Endothelial cell of umbilical vein (primary cell): ENCODE data around the gene MYLK2. TPM values are rescaled to one million over a fixed set of nuclear protein-coding genes. Genes with fewer than 3 reads are reported as not detected.

Source experiments
- BruUV-seq: library from RNA; stranded (reverse); fragments of 400-500 nt; replicated peaks from 2 replicates; lab custom pipeline; 2021; lab: Mats Ljungman, UMichigan
- CTCF ChIA-PET: fragments of 300-600, 350-600 bp; sonication (Branson Sonifier 250); formaldehyde crosslinking; loops from one replicate; lab custom pipeline; 2021; ENCODE audit warnings: antibody characterized with exemption, inconsistent platforms; lab: Charles Lee
- POLR2A ChIA-PET: fragments of 300-600, 350-600 bp; sonication (Branson Sonifier 250); formaldehyde crosslinking; loops from one replicate; lab custom pipeline; 2021; ENCODE audit warnings: antibody characterized with exemption, inconsistent platforms; lab: Charles Lee
- DNase-seq: peaks from one replicate; pipeline ENCODE4 v3.0.0-alpha.2; 2011; ENCODE audit warnings: low read depth, low spot score
- FAIRE-seq: peaks from 2 replicates; lab custom pipeline; 2011; peaks lifted over from hg19 to GRCh38; lab: Jason Lieb, UNC
- H2AFZ ChIP-seq: 2 replicates; pipeline ENCODE4 v1.6.0; 2012; ENCODE audit warnings: low read depth, low read length, control low read depth, inconsistent platforms
- H3K27ac ChIP-seq: 2 replicates; pipeline ENCODE4 v1.5.1; 2011; ENCODE audit warnings: low read depth, mild to moderate bottlenecking, control low read depth, low read length, moderate library complexity; ENCODE audit not compliant: insufficient read depth
- H3K27me3 ChIP-seq, 2 experiments: 2 replicates each; pipeline versions ENCODE4 v1.6.0 to v1.6.1; 2011; ENCODE audit warnings: low read length in 2 of 2, mixed read lengths in 1 of 2; ENCODE audit not compliant: control insufficient read depth in 2 of 2, insufficient read depth in 2 of 2
- H3K36me3 ChIP-seq, 2 experiments: 2 replicates in 1 of 2; 3 replicates in 1 of 2; pipeline ENCODE4 v1.5.1; 2011; ENCODE audit warnings: low read length in 2 of 2, mild to moderate bottlenecking in 1 of 2, moderate library complexity in 1 of 2; ENCODE audit not compliant: control insufficient read depth in 2 of 2, insufficient read depth in 2 of 2; ENCODE audit errors: extremely low read depth in 1 of 2
- H3K4me1 ChIP-seq: 3 replicates; pipeline ENCODE4 v1.5.1; 2011; ENCODE audit warnings: mild to moderate bottlenecking, low read length; ENCODE audit not compliant: control insufficient read depth, insufficient read depth; ENCODE audit errors: extremely low read depth
- H3K4me2 ChIP-seq: 2 replicates; pipeline ENCODE4 v1.6.1; 2011; ENCODE audit warnings: low read length, control low read depth, mixed read lengths; ENCODE audit not compliant: insufficient read depth
- H3K4me3 ChIP-seq, 3 experiments: fragments of 200-600 bp in 1 of 3; sonication (generic), shearing (Covaris generic) in 1 of 3; replicated peaks in 1 of 3; 2 replicates each; pipeline ENCODE4 v1.5.1; 2011 to 2016; ENCODE audit warnings: control low read depth in 3 of 3, low read length in 3 of 3, mild to moderate bottlenecking in 2 of 3, inconsistent platforms in 1 of 3, low read depth in 1 of 3, moderate library complexity in 1 of 3; ENCODE audit not compliant: insufficient read depth in 1 of 3
- H3K79me2 ChIP-seq: 2 replicates; pipeline ENCODE4 v1.6.0; 2012; ENCODE audit warnings: low read length, inconsistent platforms; ENCODE audit not compliant: control insufficient read depth, insufficient read depth
- H3K9ac ChIP-seq: replicated peaks from 2 replicates; pipeline ENCODE3; 2011; ENCODE audit warnings: low read length, control low read depth; ENCODE audit not compliant: insufficient read depth; ENCODE audit errors: extremely low read depth
- H3K9me1 ChIP-seq: replicated peaks from 3 replicates; pipeline ENCODE4 v1.6.0; 2011; ENCODE audit warnings: mild to moderate bottlenecking, low read length; ENCODE audit not compliant: control insufficient read depth, insufficient read depth; ENCODE audit errors: extremely low read depth
- H3K9me3 ChIP-seq: replicated peaks from 2 replicates; pipeline ENCODE4 v1.5.1; 2012; ENCODE audit warnings: low read length, inconsistent platforms; ENCODE audit not compliant: control insufficient read depth, insufficient read depth
- H4K20me1 ChIP-seq: replicated peaks from 2 replicates; pipeline ENCODE3; 2011; ENCODE audit warnings: mild to moderate bottlenecking, low read length; ENCODE audit not compliant: control insufficient read depth, insufficient read depth; ENCODE audit errors: extremely low read depth
- CTCF ChIP-seq, 2 donors: IDR thresholded peaks; 1 replicate in 1 of 2; 2 replicates in 1 of 2; pipeline ENCODE4 v1.5.1; 2011; ENCODE audit warnings: low read length in 2 of 2, mild to moderate bottlenecking in 2 of 2, moderate library complexity in 2 of 2, control low read depth in 1 of 2, inconsistent platforms in 1 of 2, low read depth in 1 of 2; ENCODE audit not compliant: insufficient read depth in 1 of 2; ENCODE audit errors: extremely low read depth in 1 of 2
- EZH2 ChIP-seq: IDR thresholded peaks from 2 replicates; pipeline ENCODE4 v1.6.1; 2012; ENCODE audit warnings: borderline replicate concordance, low read depth, mild to moderate bottlenecking, moderate library complexity, low read length, inconsistent platforms; ENCODE audit not compliant: severe bottlenecking
- FOS ChIP-seq: IDR thresholded peaks from 2 replicates; pipeline ENCODE4 v1.6.1; 2011; ENCODE audit warnings: mild to moderate bottlenecking, low read length, moderate library complexity, borderline replicate concordance; ENCODE audit not compliant: insufficient read depth
- GATA2 ChIP-seq: IDR thresholded peaks from 2 replicates; pipeline ENCODE4 v1.7.0; 2011; ENCODE audit warnings: low read depth, mild to moderate bottlenecking, moderate library complexity, mixed read lengths, low read length; ENCODE audit not compliant: insufficient read length, insufficient read depth
- JUN ChIP-seq: IDR thresholded peaks from 2 replicates; pipeline ENCODE4 v1.6.1; 2011; ENCODE audit warnings: borderline replicate concordance, low read depth; ENCODE audit not compliant: insufficient read length, insufficient read depth
- POLR2A ChIP-seq: IDR thresholded peaks from 2 replicates; pipeline ENCODE4 v1.6.1; 2012; ENCODE audit warnings: low read depth, mild to moderate bottlenecking, control low read depth, low read length
- POLR2AphosphoS5 ChIP-seq: IDR thresholded peaks from 2 replicates; pipeline ENCODE4 v1.6.1; 2012; ENCODE audit warnings: low read depth, mild to moderate bottlenecking, control low read depth, low read length, moderate library complexity; ENCODE audit not compliant: insufficient read depth
- dilution Hi-C: fragments of 300-500 bp; cut with MboI; formaldehyde crosslinking; loops from one replicate; pipeline ENCODE4 v1.15.0; 2019; ENCODE audit warnings: low sequenced_read_pairs; ENCODE audit not compliant: extremely low pct_ligation_motif_present
- intact Hi-C: fragments of 100-400 bp; cut with micrococcal nuclease; formaldehyde crosslinking; loops from one replicate; pipeline ENCODE4 v1.10.0; 2022
- polyA plus RNA-seq, 4 experiments: library from polyadenylated mRNA; depleted of rRNA in 3 of 4; stranded (reverse) in 3 of 4; unstranded in 1 of 4; fragments of >200 nt; gene quantifications; 2 replicates each; pipeline versions ENCODE4 v1.2.1 to v1.2.3, GENCODE V29; 2011 to 2012; ENCODE audit warnings: missing spikeins in 1 of 4
- total RNA-seq: library from RNA; stranded (reverse); gene quantifications from 2 replicates; pipeline ENCODE4 v1.2.3, GENCODE V29; 2021
- TF ChIP-seq, protein P1 (sequence below): IDR thresholded peaks from 2 replicates; pipeline ENCODE4 v1.6.1; 2011; ENCODE audit not compliant: insufficient read depth, insufficient read length

MYLK2 gene
- total and polyA plus RNA-seq, 2 donors (not counting 3 experiments of a cell fraction or from before 2014, with no cell fraction given), result 2.6 to 2.7 TPM

DNA sequence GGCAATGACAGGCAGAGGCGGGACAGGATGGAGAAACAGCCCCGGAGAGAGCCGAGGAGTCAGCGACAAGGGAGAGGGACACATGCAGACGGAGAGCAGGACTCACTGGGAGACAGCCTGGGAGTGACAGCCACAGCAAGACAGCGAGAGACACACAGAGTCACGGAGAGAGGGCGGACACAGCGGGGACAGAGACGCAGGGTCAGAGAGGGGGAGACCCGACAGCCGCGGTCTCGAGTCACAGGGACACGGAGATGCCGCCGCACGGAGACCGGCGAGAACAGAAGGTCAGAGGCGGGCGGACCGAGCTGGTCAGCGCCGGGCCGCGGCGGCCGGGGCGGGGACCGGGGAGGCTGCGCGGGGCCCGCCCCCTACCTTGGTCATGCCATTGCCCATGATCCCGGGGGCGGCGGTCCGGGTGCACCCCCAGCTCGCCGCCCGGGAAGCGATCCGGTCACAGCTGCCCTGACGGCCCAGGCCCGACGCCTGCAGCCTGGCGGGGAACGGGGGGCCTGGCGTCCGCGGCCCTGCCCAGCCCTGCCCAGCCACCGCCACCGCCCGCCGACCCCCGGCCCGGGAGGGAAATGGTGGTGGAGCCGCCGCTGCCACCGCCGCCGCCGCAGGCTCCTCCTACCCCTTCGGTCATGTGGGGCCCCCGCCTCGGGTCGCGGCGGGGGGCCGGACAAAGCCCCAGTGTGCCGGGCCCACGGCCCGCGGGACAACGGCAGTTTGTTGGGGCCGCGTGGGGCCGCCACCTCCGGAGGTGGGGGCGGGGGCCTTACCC is 51.0 kb downstream of the MYLK2 start, which contains the start of the genes DUSP15 and TTLL9:
Gene DUSP15 (minus strand): TSS at position 586 of the 784 bp plus-strand sequence. CDS start 190 bp downstream, at position 396.
Gene TTLL9 (plus strand): TSS at position 693 of the 784 bp plus-strand sequence. CDS start 493 bp downstream, outside the sequence.
- CTCF ChIA-PET, result no interaction called here
- TF ChIP-seq EZH2 (peak; percentile 97), POLR2A (no peak)
- no peak within 1 kb of the TSS for H3K27ac ChIP-seq
- H3K4me1 ChIP-seq, result no peaks in the 10 kb centered on the region
- peak within 1 kb of the TSS; percentile 17 for H3K9ac ChIP-seq
- peak within 1 kb of the TSS; percentile 50 for H2AFZ ChIP-seq
- peak within 1 kb of the TSS; percentile 19 for H3K4me2 ChIP-seq
- BruUV-seq, result no TSS peak
- no peaks in the 10 kb centered on the region for H3K9me1 ChIP-seq
- H3K4me3 ChIP-seq, result peak within 1 kb of the TSS in 2 of 3 experiments; percentile 7 to 41
- POLR2A ChIA-PET, result no interaction called here
- DNase-seq (no peak), FAIRE-seq (no peak)
- no peaks in the 10 kb centered on the region for H4K20me1 ChIP-seq
- intact Hi-C loops, result no loop called here
- H3K9me3 ChIP-seq, result no peaks in the 10 kb centered on the region
- H3K36me3 ChIP-seq, result no peaks in the 10 kb centered on the region
- H3K27me3 ChIP-seq, result peaks cover 30 to 32% of the 10 kb centered on the region in 2 experiments
- dilution Hi-C loops, result no loop called here
- H3K79me2 ChIP-seq, result no peaks in the 10 kb centered on the region

- H3K9me3 ChIP-seq, result no peaks in the 10 kb centered on the region
- H3K79me2 ChIP-seq, result no peaks in the 10 kb centered on the region
- H3K9ac ChIP-seq, result peak overlapping the region; percentile 17
- H3K9me1 ChIP-seq, result no peaks in the 10 kb centered on the region
- ChIA-PET POLR2A (no interaction called here), CTCF (interaction anchor here (1.2 to 2.1 kb wide), 4 partner anchors 11 to 160 kb away, joined by 3 to 10 read pairs (median 5); no protein-coding TSS in a partner anchor)
- peaks cover 30 to 32% of the 10 kb centered on the region in 2 experiments for H3K27me3 ChIP-seq
- dilution Hi-C loops (no loop called here), intact Hi-C loops (no loop called here)
- TF ChIP-seq CTCF (IDR thresholded peaks at IDR 0.05; ENCODE audit: extremely low read depth in 1 of 2, insufficient read depth in 1 of 2, low read depth in 1 of 2, low read length in 2 of 2), result no peak
- no peak for TF ChIP-seq POLR2AphosphoS5
- TF ChIP-seq, protein P1, sequence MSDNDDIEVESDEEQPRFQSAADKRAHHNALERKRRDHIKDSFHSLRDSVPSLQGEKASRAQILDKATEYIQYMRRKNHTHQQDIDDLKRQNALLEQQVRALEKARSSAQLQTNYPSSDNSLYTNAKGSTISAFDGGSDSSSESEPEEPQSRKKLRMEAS, result no peak
- TF ChIP-seq JUN, result no peak
- TF ChIP-seq FOS, result no peak
- no peak for TF ChIP-seq GATA2
- peak; percentile 90 for TF ChIP-seq EZH2
- DNase-seq (no peak), FAIRE-seq (no peak)
- H2AFZ ChIP-seq, result peak overlapping the region; percentile 50
- H3K27ac ChIP-seq, result no peak overlapping the region
- no TSS peak for BruUV-seq
- peak overlapping the region; percentile 19 for H3K4me2 ChIP-seq
- no peaks in the 10 kb centered on the region for H3K4me1 ChIP-seq
- H4K20me1 ChIP-seq, result no peaks in the 10 kb centered on the region
- peak overlapping the region in 1 of 3 experiments; percentile 41 for H3K4me3 ChIP-seq
- H3K36me3 ChIP-seq, result no peaks in the 10 kb centered on the region
Measured at GRCh38 chr20:31870726-31871617, 51.8 kb downstream of the MYLK2 start.
